Erythroblast (primary cell): ENCODE measurements around the gene ZNRF4.

ENCODE experiments used
- GATA1 ChIP-seq: IDR thresholded peaks from 2 replicates; pipeline ENCODE4 v1.6.1; 2011; ENCODE audit warnings: low read depth, mild to moderate bottlenecking, control low read depth, low read length, moderate library complexity
- POLR2A ChIP-seq: IDR thresholded peaks from 2 replicates; pipeline ENCODE4 v1.6.1; 2011; ENCODE audit warnings: mild to moderate bottlenecking, low read length

DNA sequence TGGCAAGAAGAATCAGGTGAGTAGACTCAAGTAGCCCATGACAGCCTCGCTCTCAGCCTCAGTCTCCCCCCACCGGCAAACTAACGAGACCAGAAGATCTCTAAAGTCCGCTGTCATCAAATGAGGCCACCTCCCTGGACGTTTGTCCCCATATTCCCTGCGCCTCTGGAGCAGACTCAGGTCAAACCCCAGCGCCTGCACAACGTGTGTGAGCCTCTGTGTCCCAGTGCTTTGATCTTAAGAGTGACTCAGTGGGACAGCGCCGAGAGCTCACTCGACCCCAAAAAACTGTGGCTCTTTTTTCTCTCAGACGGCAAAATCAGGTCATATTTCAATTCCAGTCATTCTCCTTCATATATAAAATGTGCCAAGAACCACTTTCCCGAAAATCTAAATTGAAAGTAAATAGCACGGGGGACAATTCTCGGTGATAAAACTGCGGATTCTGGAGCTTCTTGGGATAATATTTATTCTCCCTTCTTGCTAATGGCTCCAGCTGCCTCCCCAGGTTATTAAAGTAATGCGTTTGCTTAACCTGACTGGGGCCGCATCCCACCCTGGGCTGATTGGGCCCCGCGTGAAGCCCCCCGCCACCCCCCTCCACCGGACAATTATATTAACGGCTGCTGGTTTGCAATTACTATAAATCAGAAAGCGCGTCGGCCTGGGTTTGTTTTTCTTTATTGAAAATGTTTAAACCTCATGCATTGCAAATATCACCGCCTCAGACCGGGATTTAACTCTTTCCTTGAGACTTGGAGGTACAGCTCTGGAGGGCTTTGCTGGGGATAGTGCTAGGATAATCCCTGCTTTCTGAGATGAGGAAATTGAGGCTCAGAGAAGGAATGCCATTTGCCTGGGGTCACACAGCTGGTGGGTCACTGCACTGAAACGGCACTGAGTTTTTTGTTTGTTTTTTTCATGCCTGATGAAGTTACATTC lies 37.5 kb upstream of the ZNRF4 start:
- TF ChIP-seq POLR2A (no peak), GATA1 (no peak)
